Kidney glomerular epithelial cell (primary cell): ENCODE measurements around the gene SLC16A3.
"Not testable (repeated sequence)": the region's sequence is repeated elsewhere in the genome, so short reads cannot be mapped to it uniquely, and the experiment has no call there.

ENCODE experiments used
- DNase-seq: peaks from one replicate; lab custom pipeline; 2025; lab: John Stamatoyannopoulos, UW

The SLC16A3 gene

GRCh38 chr17:82204831-82205719, 23.8 kb upstream of the SLC16A3 start:
- DNase-seq, result peak; percentile 67

DNA sequence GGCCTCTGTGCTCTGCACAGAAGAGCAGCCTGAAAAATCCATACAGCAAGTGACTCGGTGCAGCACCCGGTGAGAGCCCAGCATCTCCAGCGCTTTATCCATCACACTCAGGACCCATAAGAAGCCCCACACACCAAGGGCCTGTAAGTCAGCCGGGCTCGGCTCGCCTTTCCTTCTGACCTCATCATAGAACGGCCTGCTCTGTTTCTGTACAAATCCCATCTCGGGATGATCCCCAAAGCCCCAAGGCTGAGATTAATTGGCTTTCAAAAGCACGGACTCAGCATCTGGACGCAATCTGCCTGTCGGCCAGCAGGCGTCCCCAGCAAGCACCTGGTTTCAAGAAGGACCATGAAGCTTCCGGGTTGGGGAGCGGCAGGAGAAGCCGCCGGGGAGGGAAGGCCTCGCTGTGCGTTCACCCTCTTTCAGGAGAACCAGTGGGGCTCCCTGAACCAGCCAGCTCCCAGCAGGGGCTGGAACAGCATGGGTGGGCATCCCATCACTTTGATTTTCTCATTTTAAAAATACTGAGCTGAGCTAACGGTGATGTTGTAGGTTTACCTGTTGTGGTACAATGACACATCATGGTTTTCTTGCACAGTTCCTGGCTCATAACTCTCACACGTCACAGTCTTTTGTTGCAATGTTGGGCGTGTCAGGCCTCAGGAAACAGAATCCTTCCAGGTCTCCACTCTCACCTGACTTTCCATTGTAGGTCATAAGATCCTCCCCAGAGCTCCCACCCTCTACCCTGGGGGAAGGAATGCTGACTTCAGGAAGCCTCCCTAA, 22.9 kb upstream of the SLC16A3 start:
- DNase-seq, result peak; percentile 70

GRCh38 chr17:82210655-82211054, 18.2 kb upstream of the SLC16A3 start:
- not testable (repeated sequence) for DNase-seq

DNA sequence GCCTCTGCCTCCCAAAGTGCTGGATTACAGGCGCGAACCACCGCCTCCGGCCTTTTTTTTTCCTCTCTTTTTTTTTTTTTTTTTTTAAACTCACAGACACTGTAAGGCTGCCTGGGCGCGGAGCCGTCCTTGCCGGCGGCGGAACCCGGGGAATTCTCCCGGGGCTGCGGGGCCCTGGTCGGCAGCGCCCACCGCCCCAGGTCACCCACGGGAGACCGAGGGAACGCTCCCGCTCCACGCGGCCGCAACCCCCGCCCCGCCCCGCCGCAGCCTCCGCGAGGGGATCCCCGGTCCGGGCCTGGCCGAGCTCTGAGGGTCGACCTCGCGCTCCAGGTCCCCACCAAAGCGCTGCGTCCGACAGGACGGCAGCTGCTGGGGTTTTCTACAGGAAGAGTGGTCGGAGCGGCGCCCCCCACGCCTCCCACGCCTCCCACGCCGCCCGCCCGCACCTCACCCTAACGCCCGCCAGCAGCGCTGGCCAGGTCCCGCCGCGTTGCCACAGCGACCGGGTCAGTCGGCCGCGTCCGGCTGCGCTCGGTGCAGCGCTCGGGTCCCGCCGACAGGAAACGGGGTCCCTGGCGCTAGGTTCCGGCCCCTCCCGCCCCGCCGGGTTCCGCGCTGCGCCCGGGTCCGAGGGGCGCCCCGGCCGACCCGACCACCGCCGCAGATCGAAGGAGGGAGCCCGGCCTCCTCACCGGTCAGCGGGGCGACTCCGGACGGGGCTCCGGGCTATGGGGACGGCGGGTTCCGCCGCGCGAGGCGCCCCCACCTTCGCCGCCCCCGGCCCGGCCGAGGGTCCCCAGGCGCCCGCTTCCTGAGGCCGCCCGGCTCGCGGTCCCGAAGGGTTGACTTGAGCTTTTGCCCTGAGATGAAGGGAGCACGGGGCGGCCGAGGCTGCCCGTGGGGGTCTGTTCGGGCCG, 16.3 kb upstream of the SLC16A3 start, which contains the start of gene CCDC57:
CCDC57 (minus strand) TSS at position 512 of the 920 bp plus-strand sequence. CDS start 10,898 bp downstream, outside the sequence.
- DNase-seq, result peak; percentile 32

DNA sequence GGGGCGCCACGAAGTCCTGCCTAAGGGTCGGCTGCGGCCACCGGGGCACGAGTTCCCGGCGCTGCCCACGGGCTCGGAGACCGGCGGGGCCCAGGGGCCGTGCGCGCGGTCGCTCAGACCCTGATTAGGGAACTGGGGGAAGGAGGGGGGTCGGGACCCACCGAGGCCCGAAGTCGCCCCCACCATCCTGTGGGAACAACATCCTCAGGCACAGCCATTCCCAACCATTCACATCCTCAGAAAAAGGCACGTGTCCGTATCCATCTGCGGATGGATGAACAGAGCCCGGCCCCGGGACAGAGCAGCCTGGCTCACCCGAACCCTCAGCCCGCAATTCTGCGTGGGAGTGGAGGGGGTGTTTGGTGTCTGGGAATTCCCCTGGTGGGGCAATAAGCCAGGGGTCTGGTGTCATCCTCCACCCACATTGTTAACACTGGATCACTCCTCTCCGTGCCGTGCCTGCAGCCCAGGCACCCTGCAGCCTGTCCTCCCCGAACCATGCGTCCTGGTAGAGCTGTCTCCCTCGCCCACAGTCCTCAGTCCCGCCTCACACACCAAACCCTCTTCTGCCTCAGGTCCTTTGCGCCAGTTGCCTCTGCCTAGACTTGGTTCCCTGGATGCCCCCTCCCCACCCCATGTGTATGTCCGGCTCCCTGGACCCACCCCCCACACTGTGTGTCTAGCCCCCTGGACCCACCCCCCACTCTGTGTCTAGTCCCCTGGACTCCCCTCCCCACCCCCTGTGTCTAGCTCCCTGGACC, 15.4 kb upstream of the SLC16A3 start:
- DNase-seq, result peak; percentile 82

GRCh38 chr17:82214012-82214628, 14.7 kb upstream of the SLC16A3 start:
- DNase-seq, result no peak

DNA sequence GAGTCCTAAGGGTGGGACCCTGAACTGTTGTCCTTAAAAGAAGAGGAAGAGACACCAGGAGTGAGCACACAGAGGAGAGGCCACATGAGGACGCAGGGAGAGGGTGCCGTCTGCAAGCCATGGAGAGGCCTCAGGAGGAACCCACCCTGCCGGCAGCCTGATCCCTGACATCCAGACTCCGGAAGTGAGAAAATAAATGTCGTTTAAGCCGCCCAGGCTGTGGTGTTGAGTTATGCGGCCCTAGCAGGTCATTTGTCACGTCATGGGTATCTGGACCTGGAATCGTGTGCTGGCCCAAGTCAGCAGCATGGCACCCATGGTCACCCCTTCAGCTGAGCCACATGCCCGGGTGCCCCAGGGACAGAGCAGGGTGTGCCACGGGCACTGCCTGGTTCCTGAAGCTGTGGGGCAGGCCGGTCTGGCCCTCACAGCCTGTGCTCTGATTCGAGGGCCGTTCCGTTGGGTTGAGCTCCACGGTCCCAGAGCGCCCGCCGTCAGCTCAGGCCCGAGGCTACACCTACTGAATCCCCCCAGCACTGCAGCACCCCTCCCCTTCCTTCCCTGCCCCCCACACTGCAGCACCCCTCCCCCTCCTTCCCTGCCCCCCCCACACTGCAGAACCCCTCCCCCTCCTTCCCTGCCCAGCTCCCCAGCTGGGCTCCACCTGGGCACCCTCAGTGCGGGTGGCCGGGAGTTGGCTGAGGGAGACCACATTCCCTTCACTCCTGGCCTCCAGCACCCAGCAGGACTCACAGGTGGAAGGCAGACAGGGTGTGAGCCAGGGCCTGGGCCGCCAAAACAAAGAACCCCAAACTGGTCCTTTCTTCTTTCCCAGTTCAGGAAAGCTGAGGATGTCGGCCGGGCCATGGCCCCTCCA, 13.5 kb upstream of the SLC16A3 start:
- no peak for DNase-seq

DNA sequence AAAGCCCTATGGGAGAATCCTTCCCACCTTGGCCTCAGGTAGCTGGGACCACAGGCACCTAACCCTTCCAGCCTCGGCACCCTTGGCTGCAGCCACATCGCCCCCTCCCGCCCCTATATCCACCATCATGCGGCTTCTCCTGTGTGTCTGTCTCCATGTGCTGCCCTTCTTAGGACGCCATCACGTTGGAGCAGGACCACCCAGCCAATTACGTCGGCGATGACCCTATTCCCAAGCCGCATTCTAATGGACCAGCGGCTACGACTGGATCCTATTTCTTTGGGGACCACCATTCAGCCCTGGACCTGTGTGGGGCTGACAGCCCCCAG, 12.9 kb upstream of the SLC16A3 start:
- no peak for DNase-seq

GRCh38 chr17:82216301-82217119, 12.3 kb upstream of the SLC16A3 start:
- no peak for DNase-seq

GRCh38 chr17:82217120-82217529, 11.7 kb upstream of the SLC16A3 start:
- no peak for DNase-seq

DNA sequence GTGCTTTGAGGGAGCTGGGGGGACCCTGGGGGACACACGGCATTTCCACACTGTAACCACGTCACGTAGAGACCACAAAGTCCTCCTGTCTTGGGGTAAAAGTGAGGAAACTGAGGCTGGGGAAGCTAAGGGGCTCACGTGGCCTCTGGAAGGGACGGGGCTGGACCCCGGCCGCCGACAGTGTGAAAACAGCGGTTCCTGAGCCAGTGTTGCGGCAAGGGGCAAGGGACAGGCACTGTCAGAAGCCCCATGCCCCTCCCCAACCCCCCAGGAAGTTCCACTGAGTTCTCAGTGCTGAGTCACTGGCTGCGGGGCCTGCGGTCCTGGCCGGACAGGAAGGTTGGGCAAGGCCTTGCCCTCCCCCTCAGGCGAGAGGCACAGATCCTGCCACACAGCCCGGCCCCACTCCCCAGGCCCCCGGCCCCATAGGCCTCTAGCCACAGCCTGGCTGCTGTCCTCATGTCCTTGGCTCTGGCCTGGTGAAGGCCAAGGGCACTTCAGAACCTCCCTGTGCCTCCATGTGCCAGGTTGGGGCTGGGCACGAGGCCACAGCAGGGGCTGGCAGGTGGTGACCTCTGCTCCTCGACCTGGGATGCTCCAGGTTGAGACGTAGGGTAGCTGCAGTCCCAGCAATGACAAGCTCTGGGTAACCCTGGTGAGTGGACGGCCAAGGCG, 11.2 kb upstream of the SLC16A3 start:
- no peak for DNase-seq

DNA sequence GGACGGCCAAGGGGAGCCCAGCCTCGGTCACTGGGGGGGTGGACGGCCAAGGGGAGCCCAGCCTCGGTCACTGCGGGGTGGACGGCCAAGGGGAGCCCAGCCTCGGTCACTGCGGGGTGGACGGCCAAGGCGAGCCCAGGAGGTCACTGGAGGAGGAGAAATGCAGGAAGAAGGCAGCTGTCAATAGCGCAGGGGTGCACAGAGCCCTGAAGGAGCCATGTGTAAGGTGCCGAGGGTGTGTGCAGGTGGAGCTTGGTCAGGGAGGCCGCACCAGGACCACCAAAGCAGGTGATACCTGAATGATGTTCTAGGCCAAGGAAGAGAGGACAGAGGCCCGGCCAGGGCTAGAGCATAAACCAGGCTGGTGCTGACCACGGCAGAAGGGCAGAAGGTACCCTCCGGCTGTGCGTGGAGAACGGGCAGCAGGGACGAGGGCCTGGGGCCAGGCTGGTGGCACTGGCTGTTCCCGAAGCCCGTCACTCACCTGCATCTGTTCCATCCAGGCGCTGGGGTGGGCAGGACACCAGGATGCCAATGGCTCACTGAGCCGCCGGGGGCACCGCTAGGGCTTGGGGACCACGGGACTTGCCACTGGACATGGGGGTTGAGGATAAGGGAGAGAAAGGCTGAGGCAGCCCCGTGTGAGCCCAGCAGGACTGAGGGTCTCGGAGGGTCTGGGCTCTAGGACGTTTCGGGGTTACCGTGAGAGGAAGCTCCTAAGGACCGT, 10.3 kb upstream of the SLC16A3 start:
- DNase-seq, result no peak

GRCh38 chr17:82219083-82219482, 9.8 kb upstream of the SLC16A3 start:
- no peak for DNase-seq

GRCh38 chr17:82219753-82220709, 8.8 kb upstream of the SLC16A3 start:
- no peak for DNase-seq

DNA sequence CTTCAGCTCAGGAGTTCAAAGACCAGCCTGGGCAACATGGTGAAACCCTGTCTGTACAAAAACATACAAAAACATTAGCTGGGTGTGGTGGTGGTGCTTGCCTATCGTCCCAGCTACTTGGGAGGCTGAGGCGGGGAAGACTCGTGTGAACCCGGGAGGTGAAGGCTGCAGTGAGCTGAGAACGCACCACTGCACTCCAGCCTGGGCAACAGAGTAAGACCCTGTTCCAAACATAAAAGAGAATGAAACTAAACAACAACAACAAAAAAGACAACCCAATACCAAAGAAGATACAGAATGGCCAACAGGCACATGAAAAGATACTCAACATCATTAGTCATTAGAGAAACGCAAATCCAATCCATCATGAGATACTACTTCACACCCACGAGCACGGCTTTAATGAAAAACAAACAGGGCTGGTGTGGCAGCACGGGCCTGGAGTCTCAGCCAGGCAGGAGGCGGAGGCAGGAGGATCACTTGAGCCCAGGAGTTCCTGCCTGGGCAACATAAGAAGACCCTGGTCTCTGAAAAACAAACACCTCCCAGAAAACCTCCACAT, 7.4 kb upstream of the SLC16A3 start:
- no peak for DNase-seq

GRCh38 chr17:82222816-82223215, 6.0 kb upstream of the SLC16A3 start:
- DNase-seq, result no peak
